Liver (tissue), 9 donors: Measurements from ENCODE around the gene PDE1C. TPM values are rescaled to one million over a fixed set of nuclear protein-coding genes. Genes with fewer than 3 reads are reported as not detected.

Source experiments
- DNase-seq: peaks from one replicate; pipeline ENCODE4 v3.0.0-alpha.2; 2017; ENCODE audit warnings: low spot score
- H3K27ac ChIP-seq, 2 donors: one replicate each; pipeline ENCODE4 v1.7.0; 2013; ENCODE audit warnings: inconsistent platforms in 2 of 2, low read length in 2 of 2, control low read depth in 1 of 2, low read depth in 1 of 2, mild to moderate bottlenecking in 1 of 2
- H3K27me3 ChIP-seq, 4 donors: one replicate each; pipeline versions ENCODE4 v1.6.1 to v1.7.0; 2013; ENCODE audit warnings: low read length in 3 of 4, inconsistent platforms in 1 of 4, mild to moderate bottlenecking in 1 of 4, moderate library complexity in 1 of 4; ENCODE audit not compliant: control insufficient read depth in 4 of 4, insufficient read depth in 4 of 4
- H3K36me3 ChIP-seq, 4 donors: one replicate each; pipeline versions ENCODE4 v1.6.1 to v1.7.0; 2013; ENCODE audit warnings: low read length in 3 of 4, mild to moderate bottlenecking in 3 of 4, low read depth in 1 of 4, moderate library complexity in 1 of 4; ENCODE audit not compliant: control insufficient read depth in 4 of 4, insufficient read depth in 3 of 4
- H3K4me1 ChIP-seq, 4 donors: one replicate each; pipeline versions ENCODE4 v1.6.1 to v1.7.0; 2013; ENCODE audit warnings: low read length in 3 of 4, mild to moderate bottlenecking in 3 of 4, moderate library complexity in 1 of 4; ENCODE audit not compliant: control insufficient read depth in 4 of 4, insufficient read depth in 4 of 4
- H3K4me3 ChIP-seq, 3 donors: one replicate each; pipeline versions ENCODE4 v1.6.1 to v1.7.0; 2013; ENCODE audit warnings: low read length in 3 of 3, control low read depth in 1 of 3, low read depth in 1 of 3, mild to moderate bottlenecking in 1 of 3
- H3K9ac ChIP-seq, 2 donors: one replicate each; pipeline ENCODE4 v1.7.0; 2013; ENCODE audit warnings: low read length in 2 of 2, mild to moderate bottlenecking in 2 of 2, moderate library complexity in 2 of 2, control low read depth in 1 of 2, low read depth in 1 of 2
- H3K9me3 ChIP-seq, 4 donors: one replicate each; pipeline versions ENCODE4 v1.6.1 to v1.7.0; 2013; ENCODE audit warnings: low read length in 3 of 4; ENCODE audit not compliant: control insufficient read depth in 4 of 4
- FOXA1 ChIP-seq: IDR thresholded peaks from 2 replicates; pipeline ENCODE4 v1.6.1; 2016; ENCODE audit warnings: antibody characterized with exemption
- GABPA ChIP-seq, 2 donors: IDR thresholded peaks in 1 of 2; conservative IDR thresholded peaks in 1 of 2; 2 replicates each; pipeline ENCODE4 v1.6.1; 2016; ENCODE audit warnings: antibody characterized with exemption in 2 of 2, mild to moderate bottlenecking in 1 of 2, moderate library complexity in 1 of 2
- HNF4A ChIP-seq, 2 donors: conservative IDR thresholded peaks; 2 replicates each; pipeline ENCODE4 v1.6.1; 2016; ENCODE audit warnings: antibody characterized with exemption in 2 of 2, mild to moderate bottlenecking in 2 of 2
- HNF4G ChIP-seq: IDR thresholded peaks from 2 replicates; pipeline ENCODE4 v1.6.1; 2016; ENCODE audit warnings: antibody characterized with exemption
- NR2F2 ChIP-seq: IDR thresholded peaks from 2 replicates; pipeline ENCODE4 v1.6.1; 2016; ENCODE audit warnings: antibody characterized with exemption
- RAD21 ChIP-seq, 2 donors: IDR thresholded peaks; 2 replicates each; pipeline ENCODE4 v1.6.1; 2016; ENCODE audit warnings: antibody characterized with exemption in 2 of 2, mild to moderate bottlenecking in 2 of 2
- RXRA ChIP-seq, 2 donors: IDR thresholded peaks; 2 replicates each; pipeline ENCODE4 v1.6.1; 2017 to 2018; ENCODE audit warnings: antibody characterized with exemption in 2 of 2, mild to moderate bottlenecking in 1 of 2
- SP1 ChIP-seq: IDR thresholded peaks from 2 replicates; pipeline ENCODE4 v1.6.1; 2018; ENCODE audit warnings: antibody characterized with exemption, mild to moderate bottlenecking
- TAF1 ChIP-seq: conservative IDR thresholded peaks from 2 replicates; pipeline ENCODE4 v1.6.1; 2016; ENCODE audit warnings: antibody characterized with exemption, mild to moderate bottlenecking
- YY1 ChIP-seq: IDR thresholded peaks from 2 replicates; pipeline ENCODE4 v1.6.1; 2016; ENCODE audit warnings: antibody characterized with exemption, mild to moderate bottlenecking
- WGBS: extraction: QIAGEN DNeasy Blood & Tissue Kit; methylation state at CpG from one replicate; pipeline ENCODE4 v1.1.7; 2013; 5-methylcytosine and 5-hydroxymethylcytosine counted together
- polyA plus RNA-seq, 2 donors: library from polyadenylated mRNA; stranded (reverse) in 1 of 2; unstranded in 1 of 2; fragments of 200-250 nt in 1 of 2; fragments of >200 nt in 1 of 2; fragmentation: Nextera tagmentation in 1 of 2; extraction: Ambion mirVana in 1 of 2; gene quantifications; one replicate each; pipeline versions ENCODE4 v1.2.1 to v1.2.3, GENCODE V29; 2013 to 2015
- total RNA-seq, 2 donors: library from RNA; depleted of rRNA; stranded (reverse); fragments of >200 nt; gene quantifications; one replicate each; pipeline ENCODE4 v1.2.3, GENCODE V29; 2014
- TF ChIP-seq, protein P1 (sequence below): IDR thresholded peaks from 2 replicates; pipeline ENCODE4 v1.6.1; 2016; ENCODE audit warnings: antibody characterized with exemption
- TF ChIP-seq, protein P2 (sequence below): IDR thresholded peaks from 2 replicates; pipeline ENCODE4 v1.6.1; 2016; ENCODE audit warnings: antibody characterized with exemption
- TF ChIP-seq, protein P3 (sequence below): IDR thresholded peaks from 2 replicates; pipeline ENCODE4 v1.6.1; 2016; ENCODE audit warnings: antibody characterized with exemption, mild to moderate bottlenecking
- TF ChIP-seq, protein P4 (sequence below): fragments of 150-350 bp; IDR thresholded peaks from 2 replicates; pipeline ENCODE4 v1.5.1; 2017; ENCODE audit warnings: improper control_type of control experiment, low read depth, low read length; ENCODE audit not compliant: missing input control
- donor health status: healthy.
- donor health status: healthy.
- donor health status: healthy.
- donor health status: healthy.
- donor health status: healthy.

The PDE1C gene
- total and polyA plus RNA-seq, 4 donors, result 0.05 to 0.92 (median 0.47) TPM; not detected in 1

DNA sequence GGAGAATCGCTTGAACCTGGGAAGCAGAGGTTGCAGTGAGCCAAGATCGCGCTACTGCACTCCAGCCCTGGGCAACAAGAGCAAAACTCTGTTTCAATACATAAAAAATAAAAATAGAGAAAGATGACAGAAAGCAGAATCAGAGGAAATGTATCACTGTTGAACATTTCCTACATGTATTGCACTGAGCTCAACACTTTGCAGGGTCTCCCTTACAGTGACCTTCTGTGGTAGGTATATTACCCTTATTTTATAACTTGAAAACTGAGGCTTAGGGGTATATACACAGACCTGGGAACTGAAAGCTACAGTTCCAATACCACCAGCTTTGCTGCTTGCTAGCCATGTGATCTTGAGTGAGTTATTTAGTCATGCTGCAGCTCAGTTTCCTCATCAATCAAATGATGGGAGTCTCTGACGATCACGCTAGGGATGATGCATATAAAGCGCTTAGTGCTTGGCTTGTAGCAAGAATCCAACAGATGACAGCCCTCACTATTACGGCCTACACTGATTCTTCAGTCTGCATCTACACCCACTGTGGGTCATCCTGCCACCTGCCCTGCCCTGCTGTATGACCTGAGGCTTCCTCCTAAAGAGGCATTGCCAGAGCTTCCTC lies 99.0 kb downstream of the PDE1C start (continued):
- no peak for TF ChIP-seq HNF4G

DNA sequence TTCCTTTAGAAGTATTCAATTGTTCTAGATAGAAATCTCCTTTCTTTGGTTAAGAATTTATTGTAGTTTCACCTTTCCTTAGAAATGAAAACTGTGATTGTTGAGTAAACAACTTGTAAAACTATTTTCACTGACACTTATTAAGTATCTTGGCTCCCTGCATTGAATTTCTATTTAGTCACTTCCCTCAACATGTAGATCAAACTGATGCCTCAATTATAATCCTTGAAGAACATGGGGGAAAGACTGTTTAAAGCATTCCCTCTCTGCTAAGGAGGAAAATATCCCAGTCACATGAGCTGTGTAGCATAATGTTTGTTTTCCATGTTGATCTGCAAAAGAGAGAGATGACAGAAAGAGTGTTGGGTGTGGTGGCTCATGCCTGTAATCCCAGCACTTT lies 99.7 kb downstream of the PDE1C start:
- H3K27me3 ChIP-seq, result no peaks in the 10 kb centered on the region
- TF ChIP-seq NR2F2 (no peak), SP1 (no peak)
- DNase-seq, result no peak
- H3K9me3 ChIP-seq, result no peaks in the 10 kb centered on the region
- no peaks in the 10 kb centered on the region for H3K4me1 ChIP-seq
- H3K27ac ChIP-seq, result no peak overlapping the region
- H3K9ac ChIP-seq, result no peak overlapping the region
- H3K4me3 ChIP-seq, result no peak overlapping the region
- no peaks in the 10 kb centered on the region for H3K36me3 ChIP-seq

DNA sequence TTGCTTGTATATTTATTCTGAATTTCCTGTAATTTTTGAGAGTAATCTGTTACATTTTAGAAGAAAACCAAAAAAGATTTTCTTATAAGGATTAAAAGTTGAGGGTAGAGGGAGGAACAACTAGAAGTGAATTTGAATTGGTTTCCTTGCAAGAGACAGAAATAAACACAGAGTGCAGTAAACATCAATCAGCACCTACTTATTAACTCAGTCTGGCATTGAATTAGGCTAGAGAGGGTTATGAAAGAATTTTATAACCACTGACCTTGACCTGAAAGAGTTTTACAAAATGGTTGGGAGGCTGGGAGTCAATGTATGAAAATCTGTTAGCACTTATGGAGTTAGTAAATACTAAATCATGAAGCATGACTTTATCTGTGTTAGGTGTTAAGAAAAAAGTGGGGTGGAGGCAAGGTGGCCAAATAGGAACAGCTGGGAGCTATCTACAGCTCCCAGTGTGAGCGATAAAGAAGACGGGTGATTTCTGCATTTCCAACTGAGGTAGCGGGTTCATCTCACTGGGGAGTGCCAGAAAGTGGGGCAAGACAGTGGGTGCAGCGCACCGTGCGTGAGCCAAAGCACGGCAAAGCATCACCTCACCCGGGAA lies 106.5 kb downstream of the PDE1C start:
- no peaks in the 10 kb centered on the region for H3K36me3 ChIP-seq
- no peak overlapping the region for H3K4me3 ChIP-seq
- no peaks in the 10 kb centered on the region for H3K27me3 ChIP-seq
- 93% methylated on average over 8 of the region's 8 CpGs for WGBS
- no peak for TF ChIP-seq RAD21 (IDR thresholded peaks at IDR 0.05)
- no peak for TF ChIP-seq SP1
- no peak for TF ChIP-seq HNF4G
- TF ChIP-seq RXRA (IDR thresholded peaks at IDR 0.05), result no peak
- TF ChIP-seq, protein P1, sequence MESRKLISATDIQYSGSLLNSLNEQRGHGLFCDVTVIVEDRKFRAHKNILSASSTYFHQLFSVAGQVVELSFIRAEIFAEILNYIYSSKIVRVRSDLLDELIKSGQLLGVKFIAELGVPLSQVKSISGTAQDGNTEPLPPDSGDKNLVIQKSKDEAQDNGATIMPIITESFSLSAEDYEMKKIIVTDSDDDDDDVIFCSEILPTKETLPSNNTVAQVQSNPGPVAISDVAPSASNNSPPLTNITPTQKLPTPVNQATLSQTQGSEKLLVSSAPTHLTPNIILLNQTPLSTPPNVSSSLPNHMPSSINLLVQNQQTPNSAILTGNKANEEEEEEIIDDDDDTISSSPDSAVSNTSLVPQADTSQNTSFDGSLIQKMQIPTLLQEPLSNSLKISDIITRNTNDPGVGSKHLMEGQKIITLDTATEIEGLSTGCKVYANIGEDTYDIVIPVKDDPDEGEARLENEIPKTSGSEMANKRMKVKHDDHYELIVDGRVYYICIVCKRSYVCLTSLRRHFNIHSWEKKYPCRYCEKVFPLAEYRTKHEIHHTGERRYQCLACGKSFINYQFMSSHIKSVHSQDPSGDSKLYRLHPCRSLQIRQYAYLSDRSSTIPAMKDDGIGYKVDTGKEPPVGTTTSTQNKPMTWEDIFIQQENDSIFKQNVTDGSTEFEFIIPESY, result no peak
- TF ChIP-seq GABPA (IDR thresholded peaks at IDR 0.05 in 1 of 2, conservative IDR thresholded peaks at IDR 0.05 in 1 of 2), result no peak
- TF ChIP-seq, protein P2, sequence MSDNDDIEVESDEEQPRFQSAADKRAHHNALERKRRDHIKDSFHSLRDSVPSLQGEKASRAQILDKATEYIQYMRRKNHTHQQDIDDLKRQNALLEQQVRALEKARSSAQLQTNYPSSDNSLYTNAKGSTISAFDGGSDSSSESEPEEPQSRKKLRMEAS, result no peak
- TF ChIP-seq, protein P3, sequence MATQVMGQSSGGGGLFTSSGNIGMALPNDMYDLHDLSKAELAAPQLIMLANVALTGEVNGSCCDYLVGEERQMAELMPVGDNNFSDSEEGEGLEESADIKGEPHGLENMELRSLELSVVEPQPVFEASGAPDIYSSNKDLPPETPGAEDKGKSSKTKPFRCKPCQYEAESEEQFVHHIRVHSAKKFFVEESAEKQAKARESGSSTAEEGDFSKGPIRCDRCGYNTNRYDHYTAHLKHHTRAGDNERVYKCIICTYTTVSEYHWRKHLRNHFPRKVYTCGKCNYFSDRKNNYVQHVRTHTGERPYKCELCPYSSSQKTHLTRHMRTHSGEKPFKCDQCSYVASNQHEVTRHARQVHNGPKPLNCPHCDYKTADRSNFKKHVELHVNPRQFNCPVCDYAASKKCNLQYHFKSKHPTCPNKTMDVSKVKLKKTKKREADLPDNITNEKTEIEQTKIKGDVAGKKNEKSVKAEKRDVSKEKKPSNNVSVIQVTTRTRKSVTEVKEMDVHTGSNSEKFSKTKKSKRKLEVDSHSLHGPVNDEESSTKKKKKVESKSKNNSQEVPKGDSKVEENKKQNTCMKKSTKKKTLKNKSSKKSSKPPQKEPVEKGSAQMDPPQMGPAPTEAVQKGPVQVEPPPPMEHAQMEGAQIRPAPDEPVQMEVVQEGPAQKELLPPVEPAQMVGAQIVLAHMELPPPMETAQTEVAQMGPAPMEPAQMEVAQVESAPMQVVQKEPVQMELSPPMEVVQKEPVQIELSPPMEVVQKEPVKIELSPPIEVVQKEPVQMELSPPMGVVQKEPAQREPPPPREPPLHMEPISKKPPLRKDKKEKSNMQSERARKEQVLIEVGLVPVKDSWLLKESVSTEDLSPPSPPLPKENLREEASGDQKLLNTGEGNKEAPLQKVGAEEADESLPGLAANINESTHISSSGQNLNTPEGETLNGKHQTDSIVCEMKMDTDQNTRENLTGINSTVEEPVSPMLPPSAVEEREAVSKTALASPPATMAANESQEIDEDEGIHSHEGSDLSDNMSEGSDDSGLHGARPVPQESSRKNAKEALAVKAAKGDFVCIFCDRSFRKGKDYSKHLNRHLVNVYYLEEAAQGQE, result no peak
- TF ChIP-seq, protein P4, sequence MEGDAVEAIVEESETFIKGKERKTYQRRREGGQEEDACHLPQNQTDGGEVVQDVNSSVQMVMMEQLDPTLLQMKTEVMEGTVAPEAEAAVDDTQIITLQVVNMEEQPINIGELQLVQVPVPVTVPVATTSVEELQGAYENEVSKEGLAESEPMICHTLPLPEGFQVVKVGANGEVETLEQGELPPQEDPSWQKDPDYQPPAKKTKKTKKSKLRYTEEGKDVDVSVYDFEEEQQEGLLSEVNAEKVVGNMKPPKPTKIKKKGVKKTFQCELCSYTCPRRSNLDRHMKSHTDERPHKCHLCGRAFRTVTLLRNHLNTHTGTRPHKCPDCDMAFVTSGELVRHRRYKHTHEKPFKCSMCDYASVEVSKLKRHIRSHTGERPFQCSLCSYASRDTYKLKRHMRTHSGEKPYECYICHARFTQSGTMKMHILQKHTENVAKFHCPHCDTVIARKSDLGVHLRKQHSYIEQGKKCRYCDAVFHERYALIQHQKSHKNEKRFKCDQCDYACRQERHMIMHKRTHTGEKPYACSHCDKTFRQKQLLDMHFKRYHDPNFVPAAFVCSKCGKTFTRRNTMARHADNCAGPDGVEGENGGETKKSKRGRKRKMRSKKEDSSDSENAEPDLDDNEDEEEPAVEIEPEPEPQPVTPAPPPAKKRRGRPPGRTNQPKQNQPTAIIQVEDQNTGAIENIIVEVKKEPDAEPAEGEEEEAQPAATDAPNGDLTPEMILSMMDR, result no peak
- no peak for TF ChIP-seq TAF1
- TF ChIP-seq FOXA1, result no peak
- no peak for TF ChIP-seq NR2F2
- no peak for TF ChIP-seq HNF4A (conservative IDR thresholded peaks at IDR 0.05)
- TF ChIP-seq YY1, result no peak
- no peaks in the 10 kb centered on the region for H3K9me3 ChIP-seq
- no peak overlapping the region for H3K27ac ChIP-seq
- no peak overlapping the region for H3K9ac ChIP-seq
- H3K4me1 ChIP-seq, result peaks cover 0 to 2% (median 0%) of the 10 kb centered on the region in 4 donors
- DNase-seq, result no peak
